Glomerular visceral epithelial cell (primary cell): ENCODE measurements around the gene PCLAF.

ENCODE experiments used
- DNase-seq: peaks from one replicate; pipeline ENCODE4 v3.0.0-alpha.2; 2016; ENCODE audit errors: extremely low spot score

PCLAF gene

DNA sequence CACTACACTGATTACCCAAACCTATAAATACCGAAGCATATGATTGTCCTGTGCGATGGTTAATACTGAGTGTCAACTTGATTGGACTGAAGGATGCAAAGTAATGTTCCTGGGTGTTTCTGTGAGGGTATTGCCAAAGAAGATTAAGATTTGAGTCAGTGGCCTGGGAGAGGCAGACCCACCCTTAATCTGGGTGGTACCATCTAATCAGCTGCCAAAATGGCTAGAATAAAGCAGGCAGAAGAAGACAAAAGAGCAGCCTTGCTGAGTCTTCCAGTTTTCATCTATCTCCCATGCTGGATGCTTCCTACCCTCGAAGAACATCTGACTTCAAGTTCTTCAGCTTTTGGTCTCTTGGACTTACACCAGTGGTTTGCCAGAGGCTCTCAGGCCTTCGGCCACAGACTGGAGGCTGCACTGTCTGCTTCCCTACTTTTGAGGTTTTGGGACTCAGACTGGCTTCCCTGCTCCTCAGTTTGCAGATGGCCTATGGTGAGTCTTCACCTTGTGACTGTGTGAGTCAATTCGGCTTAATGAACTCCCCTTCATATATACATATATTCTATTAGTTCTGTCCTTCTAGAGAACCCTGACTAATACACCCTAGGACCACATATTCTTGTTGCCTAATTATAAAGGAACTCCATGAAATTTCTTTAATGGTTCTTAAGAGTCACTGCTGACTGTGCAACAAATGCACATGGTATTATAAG, 56.9 kb downstream of the PCLAF start:
- no peak for DNase-seq

DNA sequence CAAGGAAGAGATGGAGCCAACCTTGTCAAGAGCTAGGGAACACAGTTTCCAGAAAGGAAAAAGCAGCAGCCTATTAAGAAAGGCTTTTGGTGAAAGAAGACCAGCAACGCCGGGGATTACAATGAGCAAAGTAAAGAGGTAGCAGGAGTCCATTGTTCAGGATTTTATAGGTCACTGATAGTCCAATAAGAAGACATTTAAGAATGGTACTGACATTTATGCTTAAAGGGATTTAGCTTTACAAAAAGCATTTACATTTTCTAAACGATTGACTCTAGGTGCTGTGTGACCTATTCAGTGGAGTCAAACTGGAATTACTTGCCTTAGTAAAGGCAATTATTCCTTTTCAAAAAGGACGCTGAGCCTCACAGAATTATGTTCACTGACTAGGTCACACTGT, 66.0 kb downstream of the PCLAF start:
- DNase-seq: no peak

DNA sequence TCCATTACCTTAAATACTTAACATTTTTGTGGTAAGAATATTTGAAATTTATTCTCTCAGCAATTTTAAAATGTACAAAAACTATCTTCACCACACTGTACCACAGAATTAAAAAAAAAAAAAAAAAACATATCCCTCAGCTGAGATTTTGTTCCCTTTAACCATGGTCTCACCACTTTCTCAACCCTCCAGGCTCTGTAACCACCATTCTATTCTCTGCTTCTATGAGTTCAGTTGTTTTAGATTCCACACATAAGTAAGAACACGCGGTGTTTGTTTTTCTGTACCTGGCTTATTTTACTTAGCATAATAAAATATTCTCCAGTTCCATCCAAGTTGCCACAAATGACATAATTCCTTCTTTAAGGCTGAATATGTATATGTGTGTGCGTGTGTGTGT, 66.8 kb downstream of the PCLAF start:
- DNase-seq: no peak
